Upper lobe of left lung (tissue), 4 donors: ENCODE results near the gene VPS35L.

Experiments used
- CTCF ChIP-seq, 6 experiments: fragments of 450-650 bp in 4 of 6; fragments of 200-600 bp in 2 of 6; sonication (generic) in 2 of 6; IDR thresholded peaks; one replicate each; pipeline ENCODE4 v1.5.1; 2016 to 2019; ENCODE audit warnings: antibody characterized with exemption in 6 of 6
- POLR2AphosphoS5 ChIP-seq, 2 donors: sonication (generic); formaldehyde crosslinking; IDR thresholded peaks; one replicate each; pipeline ENCODE4 v1.5.1; 2017; ENCODE audit warnings: antibody characterized with exemption in 2 of 2

- TF ChIP-seq CTCF (IDR thresholded peaks at IDR 0.05) (no peak), POLR2AphosphoS5 (IDR thresholded peaks at IDR 0.05) (no peak)
These were observed 154.8 kb downstream of the VPS35L start for GRCh38 chr16:19710191-19710908.
